Right lobe of liver (tissue), 6 donors: ENCODE data around the gene SENP2. TPM values are rescaled to one million over a fixed set of nuclear protein-coding genes. Genes with fewer than 3 reads are reported as not detected.
"Not testable (repeated sequence)": the region's sequence is repeated elsewhere in the genome, so short reads cannot be mapped to it uniquely, and the experiment has no call there.

Source experiments
- ATAC-seq, 4 donors: fragments of 200-7000 bp; cut with Tn5 transposase; one replicate each; pipeline ENCODE4 v1.9.1; 2020; ENCODE audit warnings: mild to moderate bottlenecking in 4 of 4, moderate library complexity in 4 of 4
- DNase-seq, 3 donors: peaks; one replicate each; pipeline ENCODE4 v3.0.0-alpha.2; 2020
- H3K27ac ChIP-seq, 3 donors: fragments of 200-600 bp; one replicate each; pipeline ENCODE4 v1.8.0; 2022
- H3K27me3 ChIP-seq, 2 donors: fragments of 200-600 bp; one replicate each; pipeline ENCODE4 v1.8.0; 2022
- H3K36me3 ChIP-seq, 4 donors: fragments of 200-600 bp; sonication (generic) in 1 of 4; one replicate each; pipeline versions ENCODE4 v1.5.1 to v1.8.0; 2017 to 2022; ENCODE audit warnings: control low read depth in 1 of 4
- H3K4me1 ChIP-seq, 4 donors: fragments of 200-600 bp; sonication (generic) in 1 of 4; one replicate each; pipeline versions ENCODE4 v1.5.1 to v1.8.0; 2017 to 2022; ENCODE audit warnings: control low read depth in 1 of 4
- H3K4me3 ChIP-seq, 3 donors: fragments of 200-600 bp; one replicate each; pipeline ENCODE4 v1.8.0; 2022
- H3K9me3 ChIP-seq, 4 donors: fragments of 200-600 bp; sonication (generic) in 1 of 4; one replicate each; pipeline versions ENCODE4 v1.5.1 to v1.8.0; 2017 to 2022; ENCODE audit warnings: control low read depth in 1 of 4
- CTCF ChIP-seq, 4 donors: fragments of 200-600 bp in 3 of 4; fragments of 450-650 bp in 1 of 4; IDR thresholded peaks; one replicate each; pipeline versions ENCODE4 v1.5.1 to v1.8.0; 2016 to 2022; ENCODE audit warnings: antibody characterized with exemption in 4 of 4, mild to moderate bottlenecking in 2 of 4
- POLR2A ChIP-seq: fragments of 450-650 bp; IDR thresholded peaks from one replicate; pipeline ENCODE4 v1.6.1; 2017; ENCODE audit warnings: antibody characterized with exemption, mild to moderate bottlenecking
- WGBS: methylation state at CpG from one replicate; pipeline ENCODE4 v1.1.6; 2018; ENCODE audit warnings: low coverage, low lambda C conversion rate; ENCODE audit not compliant: insufficient coverage; ENCODE audit errors: missing lambda C conversion rate; 5-methylcytosine and 5-hydroxymethylcytosine counted together
- intact Hi-C, 2 donors: fragments of 100-400 bp; cut with DNase I; formaldehyde crosslinking; loops; one replicate each; pipeline versions ENCODE4 v1.11.2 to v1.14.1; 2022
- total RNA-seq, 6 experiments: library from RNA; depleted of rRNA in 2 of 6; stranded (reverse); fragments of >200 nt in 2 of 6; fragmentation: NEBNext Ultra II Directional in 3 of 6; extraction: Animal tissue kit (Norgen Biotek cat#: 25700) in 3 of 6; gene quantifications; one replicate each; pipeline versions ENCODE4 v1.1.0 to v1.2.4, GENCODE V29; 2016 to 2023
- donor health status: DM: no; HTN: yes; CAD: no.
- donor health status: DM: no; HTN: no; CAD: no.
- donor health status: DM: no; HTN: no; CAD: no.
- donor health status: DM: no; HTN: yes; CAD: no.
- donor health status: DM: no; HTN: yes; CAD: no.

Gene SENP2
- total RNA-seq, 6 experiments from 2014 or later: 7.8 to 26.8 (median 17.8) TPM

DNA sequence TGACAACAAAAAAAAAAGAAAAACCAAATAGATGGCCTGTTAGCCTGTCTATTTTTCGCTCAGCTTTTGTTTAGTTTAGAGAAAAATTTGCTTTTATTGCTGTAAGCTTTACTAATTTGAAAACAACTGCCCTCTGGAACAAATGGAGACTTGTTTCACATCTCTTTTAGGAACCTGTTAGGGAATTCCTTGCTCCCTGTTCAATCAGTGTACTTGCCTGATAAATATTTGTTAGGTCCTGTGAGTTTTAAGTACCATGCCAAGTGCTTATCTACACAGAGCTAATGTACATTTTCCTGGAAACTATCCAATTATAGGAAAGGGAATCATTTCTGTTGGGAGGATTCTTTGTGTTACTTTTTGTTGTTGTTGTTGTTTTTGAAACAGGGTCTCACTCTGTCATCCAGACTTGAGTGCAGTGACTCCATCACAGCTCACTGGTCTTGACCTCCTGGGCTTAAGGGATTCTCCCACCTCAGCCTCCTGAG, 30.2 kb upstream of the SENP2 start:
- intact Hi-C loops: no loop called here
- Histone ChIP-seq H3K27ac (no peak overlapping the region), H3K4me3 (no peak overlapping the region), H3K9me3 (no peaks in the 10 kb centered on the region), H3K4me1 (peaks cover 0 to 2% (median 0%) of the 10 kb centered on the region in 4 donors), H3K27me3 (no peaks in the 10 kb centered on the region), H3K36me3 (no peaks in the 10 kb centered on the region)
- 70% methylated on average over 1 of the region's 1 CpG for WGBS
- DNase-seq: no peak
- no peak for ATAC-seq
- TF ChIP-seq CTCF (IDR thresholded peaks at IDR 0.05) (no peak), POLR2A (no peak)

- H3K36me3 ChIP-seq, ATAC-seq, H3K4me3 ChIP-seq, intact Hi-C loops, H3K27me3 ChIP-seq, H3K27ac ChIP-seq, H3K9me3 ChIP-seq, H3K4me1 ChIP-seq, DNase-seq: not testable (repeated sequence)
- WGBS: 84% methylated on average over 4 of the region's 6 CpGs
Measured at GRCh38 chr3:185556640-185557039, 29.5 kb upstream of the SENP2 start.

GRCh38 chr3:185558395-185558794, 27.7 kb upstream of the SENP2 start:
- ATAC-seq (peak in 3 of 4 donors; percentile 58 to 92 (median 75)), DNase-seq (peak in 1 of 3 donors; percentile 35)
- WGBS: 41% methylated on average over 3 of the region's 3 CpGs
- Histone ChIP-seq H3K36me3 (no peaks in the 10 kb centered on the region), H3K4me1 (peaks cover 0 to 2% (median 0%) of the 10 kb centered on the region in 4 donors), H3K9me3 (no peaks in the 10 kb centered on the region), H3K4me3 (no peak overlapping the region), H3K27ac (no peak overlapping the region), H3K27me3 (no peaks in the 10 kb centered on the region)
- no peak for TF ChIP-seq CTCF (IDR thresholded peaks at IDR 0.05)
- no peak for TF ChIP-seq POLR2A
- intact Hi-C loops: no loop called here

GRCh38 chr3:185559706-185560090, 26.4 kb upstream of the SENP2 start:
- DNase-seq: no peak
- Histone ChIP-seq H3K9me3 (no peaks in the 10 kb centered on the region), H3K4me1 (peaks cover 0 to 2% (median 0%) of the 10 kb centered on the region in 4 donors), H3K27me3 (no peaks in the 10 kb centered on the region), H3K27ac (no peak overlapping the region), H3K36me3 (no peaks in the 10 kb centered on the region), H3K4me3 (no peak overlapping the region)
- 68% methylated on average over 9 of the region's 12 CpGs for WGBS
- ATAC-seq: no peak
- intact Hi-C loops: no loop called here
- TF ChIP-seq POLR2A: no peak
- no peak for TF ChIP-seq CTCF (IDR thresholded peaks at IDR 0.05)

DNA sequence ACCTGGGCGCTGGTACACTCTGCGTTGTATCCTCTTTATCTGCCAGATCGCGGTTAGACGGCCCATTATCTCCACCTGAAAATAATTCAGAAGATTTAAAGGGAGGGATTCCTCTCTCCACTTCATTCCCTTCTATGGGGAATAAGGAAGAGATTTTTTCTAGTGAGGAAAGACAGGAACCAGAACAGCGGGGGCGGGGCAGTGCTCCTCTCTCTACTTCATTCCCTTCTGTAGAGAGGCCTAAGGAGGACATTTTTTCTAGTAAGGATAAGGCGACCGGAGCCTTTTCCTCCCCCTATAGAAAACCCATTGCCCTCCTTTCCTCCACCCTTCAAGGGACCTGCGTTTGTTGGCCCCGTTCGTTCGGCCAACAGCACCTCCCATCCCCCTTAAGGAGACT, 25.4 kb upstream of the SENP2 start:
- 87% methylated on average over 10 of the region's 13 CpGs for WGBS
- Histone ChIP-seq H3K27ac (no peak overlapping the region), H3K9me3 (no peaks in the 10 kb centered on the region), H3K27me3 (no peaks in the 10 kb centered on the region), H3K36me3 (no peaks in the 10 kb centered on the region), H3K4me1 (peaks cover 0 to 2% (median 0%) of the 10 kb centered on the region in 4 donors), H3K4me3 (no peak overlapping the region)
- no peak for ATAC-seq
- DNase-seq: no peak
- no peak for TF ChIP-seq POLR2A
- intact Hi-C loops: no loop called here
